Measurements from ENCODE around the gene BRME1. TPM values are rescaled to one million over a fixed set of nuclear protein-coding genes. Genes with fewer than 3 reads are reported as not detected.

BRME1 gene
- total and polyA plus RNA-seq, 2 of the 13 experiments (the other 11 are each of a cell fraction or from before 2014, with no cell fraction given): 0.74 to 1.5 TPM

DNA sequence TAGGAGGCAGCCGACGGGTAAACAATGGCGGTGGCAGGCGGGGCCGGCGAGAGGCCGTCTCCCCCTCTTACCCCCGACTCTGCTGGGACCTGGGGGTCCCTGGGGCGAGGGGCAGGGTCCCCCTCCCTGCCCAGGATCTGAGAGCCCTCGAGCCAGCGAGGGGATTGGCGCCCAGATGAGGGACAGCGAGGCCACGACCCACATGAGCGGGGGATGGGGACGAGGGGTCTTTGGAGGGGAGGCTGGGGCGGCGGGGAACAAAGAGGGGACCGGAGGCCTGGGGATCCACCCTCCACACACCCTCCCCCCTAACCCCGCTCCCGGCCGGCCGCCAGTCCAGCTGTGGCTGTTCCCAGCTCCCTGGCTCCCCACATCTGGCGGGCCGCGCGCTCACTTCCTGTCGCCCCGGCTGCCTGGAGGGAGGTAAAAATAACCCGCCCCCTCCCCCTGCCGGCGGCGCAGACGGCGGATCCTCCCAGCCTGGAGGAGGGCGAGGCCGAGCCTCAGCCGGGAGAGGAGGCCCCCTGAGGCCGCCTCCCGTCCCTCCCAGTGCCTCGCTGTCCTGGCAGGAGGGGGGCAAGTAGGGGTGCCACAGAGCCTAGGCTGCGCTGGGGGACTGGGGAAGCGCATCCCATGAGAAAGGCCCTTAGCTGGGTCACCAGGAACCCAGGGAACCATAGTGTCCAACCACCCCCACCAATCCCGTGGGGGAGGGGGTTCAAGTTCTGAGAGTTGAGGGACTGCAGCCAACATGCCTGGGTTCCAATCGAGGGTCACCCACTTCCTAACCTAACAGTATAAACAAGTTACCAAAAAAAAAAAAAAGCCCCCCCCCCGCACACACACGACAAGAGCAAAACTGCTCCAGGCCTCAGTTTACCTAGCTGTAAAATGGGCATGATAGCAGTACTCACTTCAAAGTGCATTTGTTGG is 58.2 kb downstream of the BRME1 start (continued):
- TF ChIP-seq, protein P1, sequence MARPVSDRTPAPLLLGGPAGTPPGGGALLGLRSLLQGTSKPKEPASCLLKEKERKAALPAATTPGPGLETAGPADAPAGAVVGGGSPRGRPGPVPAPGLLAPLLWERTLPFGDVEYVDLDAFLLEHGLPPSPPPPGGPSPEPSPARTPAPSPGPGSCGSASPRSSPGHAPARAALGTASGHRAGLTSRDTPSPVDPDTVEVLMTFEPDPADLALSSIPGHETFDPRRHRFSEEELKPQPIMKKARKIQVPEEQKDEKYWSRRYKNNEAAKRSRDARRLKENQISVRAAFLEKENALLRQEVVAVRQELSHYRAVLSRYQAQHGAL (CRISPR knock-in tag; IDR thresholded peaks at IDR 0.05; ENCODE audit: not compliant biosample characterization): no peak
- TF ChIP-seq, protein P2, sequence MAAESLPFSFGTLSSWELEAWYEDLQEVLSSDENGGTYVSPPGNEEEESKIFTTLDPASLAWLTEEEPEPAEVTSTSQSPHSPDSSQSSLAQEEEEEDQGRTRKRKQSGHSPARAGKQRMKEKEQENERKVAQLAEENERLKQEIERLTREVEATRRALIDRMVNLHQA (CRISPR knock-in tag; IDR thresholded peaks at IDR 0.05): no peak
- no peak for TF ChIP-seq SMYD3 (CRISPR knock-in tag; IDR thresholded peaks at IDR 0.05)
- TF ChIP-seq ARHGAP35 (CRISPR knock-in tag; IDR thresholded peaks at IDR 0.05; ENCODE audit: borderline replicate concordance): no peak
- TF ChIP-seq KLF11 (CRISPR knock-in tag; IDR thresholded peaks at IDR 0.05): no peak
- TF ChIP-seq, protein P3, sequence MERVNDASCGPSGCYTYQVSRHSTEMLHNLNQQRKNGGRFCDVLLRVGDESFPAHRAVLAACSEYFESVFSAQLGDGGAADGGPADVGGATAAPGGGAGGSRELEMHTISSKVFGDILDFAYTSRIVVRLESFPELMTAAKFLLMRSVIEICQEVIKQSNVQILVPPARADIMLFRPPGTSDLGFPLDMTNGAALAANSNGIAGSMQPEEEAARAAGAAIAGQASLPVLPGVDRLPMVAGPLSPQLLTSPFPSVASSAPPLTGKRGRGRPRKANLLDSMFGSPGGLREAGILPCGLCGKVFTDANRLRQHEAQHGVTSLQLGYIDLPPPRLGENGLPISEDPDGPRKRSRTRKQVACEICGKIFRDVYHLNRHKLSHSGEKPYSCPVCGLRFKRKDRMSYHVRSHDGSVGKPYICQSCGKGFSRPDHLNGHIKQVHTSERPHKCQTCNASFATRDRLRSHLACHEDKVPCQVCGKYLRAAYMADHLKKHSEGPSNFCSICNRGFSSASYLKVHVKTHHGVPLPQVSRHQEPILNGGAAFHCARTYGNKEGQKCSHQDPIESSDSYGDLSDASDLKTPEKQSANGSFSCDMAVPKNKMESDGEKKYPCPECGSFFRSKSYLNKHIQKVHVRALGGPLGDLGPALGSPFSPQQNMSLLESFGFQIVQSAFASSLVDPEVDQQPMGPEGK (CRISPR knock-in tag; IDR thresholded peaks at IDR 0.05): peak; percentile 90
- TF ChIP-seq, protein P4, sequence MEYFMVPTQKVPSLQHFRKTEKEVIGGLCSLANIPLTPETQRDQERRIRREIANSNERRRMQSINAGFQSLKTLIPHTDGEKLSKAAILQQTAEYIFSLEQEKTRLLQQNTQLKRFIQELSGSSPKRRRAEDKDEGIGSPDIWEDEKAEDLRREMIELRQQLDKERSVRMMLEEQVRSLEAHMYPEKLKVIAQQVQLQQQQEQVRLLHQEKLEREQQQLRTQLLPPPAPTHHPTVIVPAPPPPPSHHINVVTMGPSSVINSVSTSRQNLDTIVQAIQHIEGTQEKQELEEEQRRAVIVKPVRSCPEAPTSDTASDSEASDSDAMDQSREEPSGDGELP (IDR thresholded peaks at IDR 0.05; ENCODE audit: borderline replicate concordance, low read depth): peak; percentile 74; the same call in 1 of the 2 replicates
- TF ChIP-seq, protein P5, sequence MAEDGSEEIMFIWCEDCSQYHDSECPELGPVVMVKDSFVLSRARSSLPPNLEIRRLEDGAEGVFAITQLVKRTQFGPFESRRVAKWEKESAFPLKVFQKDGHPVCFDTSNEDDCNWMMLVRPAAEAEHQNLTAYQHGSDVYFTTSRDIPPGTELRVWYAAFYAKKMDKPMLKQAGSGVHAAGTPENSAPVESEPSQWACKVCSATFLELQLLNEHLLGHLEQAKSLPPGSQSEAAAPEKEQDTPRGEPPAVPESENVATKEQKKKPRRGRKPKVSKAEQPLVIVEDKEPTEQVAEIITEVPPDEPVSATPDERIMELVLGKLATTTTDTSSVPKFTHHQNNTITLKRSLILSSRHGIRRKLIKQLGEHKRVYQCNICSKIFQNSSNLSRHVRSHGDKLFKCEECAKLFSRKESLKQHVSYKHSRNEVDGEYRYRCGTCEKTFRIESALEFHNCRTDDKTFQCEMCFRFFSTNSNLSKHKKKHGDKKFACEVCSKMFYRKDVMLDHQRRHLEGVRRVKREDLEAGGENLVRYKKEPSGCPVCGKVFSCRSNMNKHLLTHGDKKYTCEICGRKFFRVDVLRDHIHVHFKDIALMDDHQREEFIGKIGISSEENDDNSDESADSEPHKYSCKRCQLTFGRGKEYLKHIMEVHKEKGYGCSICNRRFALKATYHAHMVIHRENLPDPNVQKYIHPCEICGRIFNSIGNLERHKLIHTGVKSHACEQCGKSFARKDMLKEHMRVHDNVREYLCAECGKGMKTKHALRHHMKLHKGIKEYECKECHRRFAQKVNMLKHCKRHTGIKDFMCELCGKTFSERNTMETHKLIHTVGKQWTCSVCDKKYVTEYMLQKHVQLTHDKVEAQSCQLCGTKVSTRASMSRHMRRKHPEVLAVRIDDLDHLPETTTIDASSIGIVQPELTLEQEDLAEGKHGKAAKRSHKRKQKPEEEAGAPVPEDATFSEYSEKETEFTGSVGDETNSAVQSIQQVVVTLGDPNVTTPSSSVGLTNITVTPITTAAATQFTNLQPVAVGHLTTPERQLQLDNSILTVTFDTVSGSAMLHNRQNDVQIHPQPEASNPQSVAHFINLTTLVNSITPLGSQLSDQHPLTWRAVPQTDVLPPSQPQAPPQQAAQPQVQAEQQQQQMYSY (CRISPR knock-in tag; IDR thresholded peaks at IDR 0.05): no peak
- no peak for TF ChIP-seq ZNF547 (CRISPR knock-in tag; IDR thresholded peaks at IDR 0.05)
- TF ChIP-seq ZNF207 (IDR thresholded peaks at IDR 0.05; ENCODE audit: borderline replicate concordance): no peak
- TF ChIP-seq THYN1 (CRISPR knock-in tag; IDR thresholded peaks at IDR 0.05; ENCODE audit: borderline replicate concordance, low read depth): no peak
- TF ChIP-seq MIER3 (CRISPR knock-in tag; IDR thresholded peaks at IDR 0.05; ENCODE audit: borderline replicate concordance): 0 out of 2 replicates have a peak, but pooled peaks have one; percentile 3
- no peak for TF ChIP-seq ZNF747 (CRISPR knock-in tag; IDR thresholded peaks at IDR 0.05; ENCODE audit: borderline replicate concordance)
- peak; percentile 59 for TF ChIP-seq XRCC5 (optimal IDR thresholded peaks at IDR 0.05; ENCODE audit: low read length)
- TF ChIP-seq ZSCAN20 (CRISPR knock-in tag; IDR thresholded peaks at IDR 0.05; ENCODE audit: borderline replicate concordance): no peak
- TF ChIP-seq ZNF614 (CRISPR knock-in tag; IDR thresholded peaks at IDR 0.05; ENCODE audit: borderline replicate concordance): peak; percentile 54; the same call in 1 of the 2 replicates
- no peak for TF ChIP-seq ZNF143 (CRISPR knock-in tag; IDR thresholded peaks at IDR 0.05)
- no peak for TF ChIP-seq REL (CRISPR knock-in tag; conservative IDR thresholded peaks at IDR 0.05)
- TF ChIP-seq ZSCAN31 (CRISPR knock-in tag; IDR thresholded peaks at IDR 0.05; ENCODE audit: low read depth): no peak
- TF ChIP-seq, protein P6, sequence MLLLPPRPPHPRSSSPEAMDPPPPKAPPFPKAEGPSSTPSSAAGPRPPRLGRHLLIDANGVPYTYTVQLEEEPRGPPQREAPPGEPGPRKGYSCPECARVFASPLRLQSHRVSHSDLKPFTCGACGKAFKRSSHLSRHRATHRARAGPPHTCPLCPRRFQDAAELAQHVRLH (CRISPR knock-in tag; IDR thresholded peaks at IDR 0.05; ENCODE audit: borderline replicate concordance, low read depth): no peak
- no peak; the same call in 1 of the 2 replicates for TF ChIP-seq ZNF850 (CRISPR knock-in tag; conservative IDR thresholded peaks at IDR 0.05)
